Measurements from ENCODE around the gene SHE.

DNA sequence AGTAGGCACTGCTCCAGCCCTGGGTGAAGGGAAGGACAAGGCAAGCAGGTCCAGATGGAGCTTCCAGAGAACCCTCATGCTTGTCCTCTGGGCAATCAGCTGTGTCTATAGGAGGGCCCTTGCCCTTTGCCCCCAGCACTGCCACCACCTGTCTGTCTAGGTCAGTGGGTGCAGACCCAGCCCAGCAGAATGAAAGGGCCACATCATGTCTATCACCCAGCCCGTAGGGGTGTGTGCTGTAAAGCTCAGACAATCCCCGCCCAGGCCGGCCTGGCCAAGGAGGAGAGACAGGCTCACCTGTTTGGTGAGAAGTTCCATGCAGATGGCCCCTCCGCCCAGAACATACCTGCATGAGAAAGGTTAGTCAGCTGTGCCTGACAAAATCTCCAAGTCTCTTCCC is 49.3 kb upstream of the SHE start:
- no peak for TF ChIP-seq POLR2A (IDR thresholded peaks at IDR 0.05)
- TF ChIP-seq, protein P1, sequence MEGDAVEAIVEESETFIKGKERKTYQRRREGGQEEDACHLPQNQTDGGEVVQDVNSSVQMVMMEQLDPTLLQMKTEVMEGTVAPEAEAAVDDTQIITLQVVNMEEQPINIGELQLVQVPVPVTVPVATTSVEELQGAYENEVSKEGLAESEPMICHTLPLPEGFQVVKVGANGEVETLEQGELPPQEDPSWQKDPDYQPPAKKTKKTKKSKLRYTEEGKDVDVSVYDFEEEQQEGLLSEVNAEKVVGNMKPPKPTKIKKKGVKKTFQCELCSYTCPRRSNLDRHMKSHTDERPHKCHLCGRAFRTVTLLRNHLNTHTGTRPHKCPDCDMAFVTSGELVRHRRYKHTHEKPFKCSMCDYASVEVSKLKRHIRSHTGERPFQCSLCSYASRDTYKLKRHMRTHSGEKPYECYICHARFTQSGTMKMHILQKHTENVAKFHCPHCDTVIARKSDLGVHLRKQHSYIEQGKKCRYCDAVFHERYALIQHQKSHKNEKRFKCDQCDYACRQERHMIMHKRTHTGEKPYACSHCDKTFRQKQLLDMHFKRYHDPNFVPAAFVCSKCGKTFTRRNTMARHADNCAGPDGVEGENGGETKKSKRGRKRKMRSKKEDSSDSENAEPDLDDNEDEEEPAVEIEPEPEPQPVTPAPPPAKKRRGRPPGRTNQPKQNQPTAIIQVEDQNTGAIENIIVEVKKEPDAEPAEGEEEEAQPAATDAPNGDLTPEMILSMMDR (IDR thresholded peaks at IDR 0.05), result no peak
